Neuronal stem cell (in vitro differentiated cells): ENCODE data around the gene NDUFS8.

Experiments
- DNase-seq: peaks from one replicate; pipeline ENCODE4 v3.0.0-alpha.2; 2013; ENCODE audit warnings: low spot score
- H2AFZ ChIP-seq: one replicate; pipeline ENCODE4 v1.6.1; 2013; ENCODE audit warnings: mild to moderate bottlenecking, low read length, inconsistent platforms
- H2AK5ac ChIP-seq: 2 replicates; pipeline ENCODE4 v1.6.1; 2013; ENCODE audit warnings: low read depth, mild to moderate bottlenecking, inconsistent platforms, low read length, moderate library complexity, mixed read lengths
- H2BK120ac ChIP-seq: 2 replicates; pipeline ENCODE4 v1.6.1; 2013; ENCODE audit warnings: low read depth, mild to moderate bottlenecking, inconsistent platforms, low read length, moderate library complexity, mixed read lengths
- H2BK12ac ChIP-seq: one replicate; pipeline ENCODE4 v1.6.1; 2013; ENCODE audit warnings: low read length, inconsistent platforms
- H2BK15ac ChIP-seq: 2 replicates; pipeline ENCODE4 v1.6.1; 2013; ENCODE audit warnings: mild to moderate bottlenecking, low read length, inconsistent platforms, mixed read lengths
- H2BK5ac ChIP-seq: one replicate; pipeline ENCODE4 v1.6.1; 2013; ENCODE audit warnings: inconsistent platforms, mild to moderate bottlenecking, low read length, moderate library complexity
- H3K14ac ChIP-seq: one replicate; pipeline ENCODE4 v1.6.1; 2013; ENCODE audit warnings: low read length, inconsistent platforms
- H3K18ac ChIP-seq: 2 replicates; pipeline ENCODE4 v1.6.1; 2013; ENCODE audit warnings: low read length, inconsistent platforms
- H3K23ac ChIP-seq: 2 replicates; pipeline ENCODE4 v1.6.1; 2013; ENCODE audit warnings: low read depth, mild to moderate bottlenecking, mixed read lengths, low read length, inconsistent platforms; ENCODE audit not compliant: poor library complexity
- H3K27ac ChIP-seq: replicated peaks from 3 replicates; pipeline ENCODE4 v1.5.1; 2013; ENCODE audit warnings: low read length, inconsistent platforms
- H3K27me3 ChIP-seq, 3 experiments: 2 replicates each; pipeline ENCODE4 v1.6.1; 2013; ENCODE audit warnings: low read length in 3 of 3, mild to moderate bottlenecking in 2 of 3, inconsistent platforms in 1 of 3, low read depth in 1 of 3, mixed read lengths in 1 of 3, moderate library complexity in 1 of 3; ENCODE audit not compliant: control insufficient read depth in 3 of 3, insufficient read depth in 3 of 3
- H3K36me3 ChIP-seq, 2 donors: replicated peaks in 1 of 2; 2 replicates each; pipeline ENCODE4 v1.6.1; 2013; ENCODE audit warnings: low read length in 2 of 2; ENCODE audit not compliant: control insufficient read depth in 2 of 2, insufficient read depth in 2 of 2
- H3K4ac ChIP-seq: 2 replicates; pipeline ENCODE4 v1.6.1; 2013; ENCODE audit warnings: inconsistent platforms, mild to moderate bottlenecking, low read length, moderate library complexity
- H3K4me1 ChIP-seq, 2 donors: 1 replicate in 1 of 2; 2 replicates in 1 of 2; pipeline ENCODE4 v1.6.1; 2013; ENCODE audit warnings: low read length in 2 of 2, low read depth in 1 of 2; ENCODE audit not compliant: control insufficient read depth in 2 of 2, insufficient read depth in 1 of 2
- H3K4me2 ChIP-seq: one replicate; pipeline ENCODE4 v1.6.1; 2013; ENCODE audit warnings: mild to moderate bottlenecking, low read length, inconsistent platforms; ENCODE audit not compliant: insufficient read depth, poor library complexity, severe bottlenecking
- H3K4me3 ChIP-seq, 2 donors: 2 replicates each; pipeline ENCODE4 v1.5.1; 2013; ENCODE audit warnings: low read length in 2 of 2, mild to moderate bottlenecking in 2 of 2, inconsistent platforms in 1 of 2, moderate library complexity in 1 of 2
- H3K79me1 ChIP-seq: one replicate; pipeline ENCODE4 v1.6.1; 2013; ENCODE audit warnings: low read depth, mild to moderate bottlenecking, inconsistent platforms, low read length, moderate library complexity
- H3K9ac ChIP-seq: one replicate; pipeline ENCODE4 v1.6.1; 2013; ENCODE audit warnings: mild to moderate bottlenecking, low read depth, low read length, inconsistent platforms; ENCODE audit not compliant: poor library complexity
- H3K9me3 ChIP-seq, 2 donors: replicated peaks in 1 of 2; 2 replicates each; pipeline versions ENCODE3 to v1.6.1; 2013; ENCODE audit warnings: low read length in 2 of 2, mild to moderate bottlenecking in 2 of 2, inconsistent platforms in 1 of 2, low read depth in 1 of 2, mixed read lengths in 1 of 2, moderate library complexity in 1 of 2; ENCODE audit not compliant: control insufficient read depth in 2 of 2, insufficient read depth in 1 of 2
- H4K8ac ChIP-seq: one replicate; pipeline ENCODE4 v1.6.1; 2013; ENCODE audit warnings: low read depth, mild to moderate bottlenecking, inconsistent platforms, low read length, moderate library complexity
- H4K91ac ChIP-seq: one replicate; pipeline ENCODE4 v1.6.1; 2013; ENCODE audit warnings: low read length, low read depth, mild to moderate bottlenecking, inconsistent platforms; ENCODE audit not compliant: poor library complexity
- WGBS, 2 donors: extraction: QIAGEN DNeasy Blood & Tissue Kit; methylation state at CpG; one replicate each; pipeline ENCODE4 v1.1.7; 2013; ENCODE audit warnings: missing lambda C conversion rate in 2 of 2, mixed read lengths in 1 of 2; ENCODE audit not compliant: insufficient read length in 2 of 2, insufficient replicate concordance in 1 of 2; ENCODE audit errors: extremely low coverage in 2 of 2; 5-methylcytosine and 5-hydroxymethylcytosine counted together

NDUFS8 gene

GRCh38 chr11:68003846-68004550 lies 26.5 kb upstream of the NDUFS8 start, which contains the start of gene UNC93B1:
Gene UNC93B1, minus strand, starts transcription at chr11:68004097. Its CDS starts 54 bp downstream, at chr11:68004043.
- Histone ChIP-seq H3K4ac (peak within 1 kb of the TSS; percentile 58), H2BK12ac (peak within 1 kb of the TSS; percentile 99), H3K14ac (peak within 1 kb of the TSS; percentile 89), H2AFZ (peak within 1 kb of the TSS; percentile 71), H3K9ac (peak within 1 kb of the TSS; percentile 81), H3K27me3 (peaks cover 0 to 12% (median 0%) of the 10 kb centered on the region in 3 experiments), H4K91ac (peak within 1 kb of the TSS; percentile 53), H3K4me3 (peak within 1 kb of the TSS; percentile 37 to 86), H3K4me1 (peaks cover 11 to 18% of the 10 kb centered on the region in 2 donors), H4K8ac (peak within 1 kb of the TSS; percentile 65), H3K23ac (peak within 1 kb of the TSS; percentile 95), H2BK15ac (peak within 1 kb of the TSS; percentile 100), H3K9me3 (no peaks in the 10 kb centered on the region), H2BK120ac (peak within 1 kb of the TSS; percentile 91), H3K36me3 (no peaks in the 10 kb centered on the region), H3K4me2 (peak within 1 kb of the TSS; percentile 94), H3K27ac (no peak within 1 kb of the TSS), H2AK5ac (peak within 1 kb of the TSS; percentile 97), H2BK5ac (no peak within 1 kb of the TSS), H3K79me1 (peaks cover 6% of the 10 kb centered on the region), H3K18ac (peak within 1 kb of the TSS; percentile 95)
- WGBS, 2 donors: no CpG with 5 or more reads among the region's 64 CpGs
- peak; percentile 47 for DNase-seq

- DNase-seq: no peak
These were observed 25.7 kb upstream of the NDUFS8 start for GRCh38 chr11:68004551-68005335.

GRCh38 chr11:68006606-68007166 lies 23.8 kb upstream of the NDUFS8 start:
- Histone ChIP-seq H3K4me2 (no peak overlapping the region), H2BK5ac (no peak overlapping the region), H3K23ac (no peak overlapping the region), H4K8ac (no peak overlapping the region), H4K91ac (no peak overlapping the region), H3K36me3 (no peaks in the 10 kb centered on the region), H3K18ac (peak overlapping the region; percentile 6), H3K14ac (no peak overlapping the region), H3K9ac (no peak overlapping the region), H3K9me3 (no peaks in the 10 kb centered on the region), H2BK15ac (no peak overlapping the region), H2BK12ac (no peak overlapping the region), H3K4ac (no peak overlapping the region), H3K27ac (no peak overlapping the region), H2AFZ (no peak overlapping the region), H3K27me3 (peaks cover 0 to 12% (median 0%) of the 10 kb centered on the region in 3 experiments), H3K4me1 (peaks cover 15 to 27% of the 10 kb centered on the region in 2 donors), H2BK120ac (no peak overlapping the region), H3K4me3 (no peak overlapping the region), H3K79me1 (peaks cover 6% of the 10 kb centered on the region), H2AK5ac (peak overlapping the region; percentile 69)
- DNase-seq: no peak
- no CpG with 5 or more reads among the region's 7 CpGs for WGBS, 2 donors

More at GRCh38 chr11:68004551-68005335, 25.7 kb upstream of the NDUFS8 start:
- no CpG with 5 or more reads among the region's 14 CpGs for WGBS, 2 donors
- Histone ChIP-seq H3K18ac (peak overlapping the region; percentile 89), H2AK5ac (peak overlapping the region; percentile 97), H2BK120ac (peak overlapping the region; percentile 91), H2AFZ (peak overlapping the region; percentile 71), H3K79me1 (peaks cover 6% of the 10 kb centered on the region), H3K9ac (peak overlapping the region; percentile 30), H3K23ac (peak overlapping the region; percentile 95), H2BK5ac (no peak overlapping the region), H3K9me3 (no peaks in the 10 kb centered on the region), H3K4me2 (no peak overlapping the region), H4K91ac (peak overlapping the region; percentile 53), H3K14ac (peak overlapping the region; percentile 89), H3K27ac (no peak overlapping the region), H4K8ac (peak overlapping the region; percentile 65), H3K27me3 (peaks cover 0 to 12% (median 0%) of the 10 kb centered on the region in 3 experiments), H3K4me3 (peak overlapping the region; percentile 37 to 86), H3K4me1 (peaks cover 10 to 14% of the 10 kb centered on the region in 2 donors), H2BK15ac (peak overlapping the region; percentile 100), H2BK12ac (peak overlapping the region; percentile 99), H3K4ac (peak overlapping the region; percentile 58), H3K36me3 (no peaks in the 10 kb centered on the region)
